Limb (tissue), 2 donors: ENCODE data around the gene DPEP1.
A peak's percentile ranks its signal among the peaks of the same experiment; 100 is the strongest.

Experiments used
- DNase-seq, 2 donors: peaks; one replicate each; pipeline ENCODE4 v3.0.0-alpha.2; 2016; ENCODE audit errors: extremely low spot score in 2 of 2

DPEP1 gene

DNA sequence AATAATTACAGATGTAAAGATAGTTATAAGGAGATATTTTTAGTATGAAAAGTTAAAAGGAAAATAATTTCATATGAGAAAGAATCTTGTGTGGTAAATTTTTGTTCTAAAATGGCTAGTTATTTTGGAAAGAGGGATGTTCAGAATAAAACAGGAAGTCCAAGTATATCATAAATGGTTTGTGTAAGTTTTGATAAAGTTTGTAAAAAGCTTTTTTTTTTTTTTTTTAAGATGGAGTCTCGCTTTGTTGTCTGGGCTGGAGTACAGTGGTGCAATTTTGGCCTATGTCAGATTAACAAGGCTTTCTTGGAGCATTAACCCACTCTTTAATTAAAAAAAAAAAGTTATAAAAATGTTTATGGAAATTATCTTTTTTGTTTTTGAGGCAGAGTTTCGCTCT lies 64.8 kb downstream of the DPEP1 start:
- DNase-seq, result no peak

DNA sequence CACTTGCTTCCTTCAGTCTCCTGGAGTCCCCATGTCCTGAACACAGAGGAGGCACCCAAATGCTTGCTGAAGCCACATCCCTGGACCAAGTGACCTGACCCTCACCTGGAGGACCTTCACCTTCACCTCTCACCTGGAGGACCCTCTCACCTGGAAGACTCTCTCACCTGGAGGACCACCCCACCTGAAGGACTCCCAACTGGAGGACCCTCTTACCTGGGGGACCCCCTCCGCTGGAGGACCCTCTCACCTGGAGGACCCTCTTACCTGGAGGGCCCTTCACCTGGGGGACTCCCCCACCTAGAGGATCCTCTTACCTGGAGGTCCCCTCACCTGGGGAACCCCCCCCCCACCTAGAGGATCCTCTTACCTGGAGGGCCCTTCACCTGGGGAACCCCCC lies 72.5 kb downstream of the DPEP1 start:
- DNase-seq, result no peak

DNA sequence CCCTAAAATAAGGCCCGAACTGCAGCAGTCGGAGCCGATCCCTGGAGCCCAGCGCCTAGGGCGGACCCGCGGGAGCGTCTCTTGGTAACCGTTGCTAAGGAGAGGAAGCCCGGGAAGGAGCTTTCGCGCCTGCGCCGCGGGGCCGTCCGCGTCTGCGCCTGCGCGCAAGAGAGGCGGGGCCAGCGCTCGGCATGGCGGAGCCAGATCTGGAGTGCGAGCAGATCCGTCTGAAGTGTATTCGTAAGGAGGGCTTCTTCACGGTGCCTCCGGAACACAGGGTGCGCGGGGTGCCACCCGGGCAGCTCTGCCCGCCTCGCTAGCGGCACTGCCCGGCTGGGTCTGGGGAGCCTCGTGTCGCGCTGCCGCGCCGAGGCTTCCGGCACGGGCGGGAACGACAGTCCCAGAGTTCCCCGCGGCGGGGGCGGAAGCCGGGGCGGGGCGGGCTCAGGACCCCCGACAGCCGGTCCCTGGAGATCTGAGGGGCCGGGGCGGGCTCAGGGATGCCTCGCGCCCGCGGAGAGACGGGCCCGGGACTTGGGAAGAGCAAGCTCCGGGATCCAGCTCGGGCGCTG lies 73.2 kb downstream of the DPEP1 start, which contains the start of gene CDK10:
TSS of gene CDK10 (plus strand) at position 170 of the 572 bp plus-strand sequence. CDS start at position 192, 22 bp downstream.
- peak; percentile 81 to 96 for DNase-seq

DNA sequence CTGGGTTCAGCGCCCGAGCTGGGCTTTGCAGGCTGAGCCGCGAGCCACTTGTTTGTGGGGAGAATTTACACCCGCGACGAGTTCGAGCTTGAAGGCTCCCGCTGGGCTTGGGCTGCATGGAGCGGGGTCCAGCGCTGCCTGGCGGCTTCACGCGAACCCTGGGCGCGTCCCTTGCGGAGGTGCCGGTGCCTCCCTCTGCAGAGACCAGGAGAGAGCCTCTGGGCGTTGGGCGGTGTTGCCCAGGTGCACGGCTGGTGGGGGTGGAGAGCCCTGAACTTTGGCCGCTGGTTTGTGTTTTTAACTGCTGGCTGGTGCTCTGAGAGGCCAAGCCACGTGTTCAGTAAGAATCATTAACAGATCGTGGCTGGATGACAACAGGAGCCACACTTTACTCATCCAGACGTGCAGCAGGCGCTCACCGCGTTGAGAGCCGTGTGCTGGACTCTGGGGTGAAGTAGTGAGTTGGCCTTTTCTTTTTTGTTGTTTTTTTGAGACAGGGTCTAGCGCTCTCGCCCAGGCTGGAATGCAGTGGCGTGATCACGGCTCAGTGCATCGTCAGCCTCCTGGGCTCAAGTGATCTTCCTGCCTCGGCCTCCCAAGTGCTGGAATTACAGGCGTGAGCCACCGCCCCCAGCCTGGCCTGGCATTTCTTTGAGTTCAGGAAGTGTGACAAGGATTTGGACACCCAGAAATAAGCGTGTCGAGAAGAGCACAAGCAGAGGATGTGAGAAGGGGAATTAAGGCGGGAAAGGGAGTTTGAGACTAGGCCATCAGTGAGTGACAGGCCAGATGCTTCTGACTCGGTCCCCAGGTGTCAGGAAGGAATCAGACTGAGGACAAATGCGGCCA lies 73.9 kb downstream of the DPEP1 start:
- DNase-seq, result no peak
